HG03457 (cell line): ENCODE data around the gene AP3M1.

Experiments used
- ATAC-seq: cut with Tn5 transposase; IDR thresholded peaks from one replicate; pipeline ENCODE4 v1.9.1; 2021; ENCODE audit warnings: moderate number of reproducible peaks; ENCODE audit not compliant: unreplicated experiment

The AP3M1 gene

DNA sequence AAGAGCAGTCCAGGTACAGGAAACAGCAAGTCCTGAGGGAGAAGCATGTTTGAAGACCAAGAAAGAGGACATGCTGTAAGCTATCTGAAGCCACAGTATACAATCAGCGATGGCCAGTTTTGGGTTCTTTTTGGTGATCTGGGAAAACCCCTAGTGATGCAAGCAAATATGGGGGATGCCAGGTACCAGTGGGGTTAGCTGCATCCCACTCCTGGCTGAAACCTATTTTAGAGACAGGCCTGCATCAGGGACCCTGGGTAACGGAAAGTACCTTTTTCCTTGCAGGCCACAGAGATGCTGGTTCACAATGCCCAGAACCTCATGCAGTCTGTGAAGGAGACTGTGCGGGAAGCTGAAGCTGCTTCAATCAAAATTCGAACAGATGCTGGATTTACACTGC lies 32.9 kb downstream of the AP3M1 start:
- ATAC-seq = no peak

DNA sequence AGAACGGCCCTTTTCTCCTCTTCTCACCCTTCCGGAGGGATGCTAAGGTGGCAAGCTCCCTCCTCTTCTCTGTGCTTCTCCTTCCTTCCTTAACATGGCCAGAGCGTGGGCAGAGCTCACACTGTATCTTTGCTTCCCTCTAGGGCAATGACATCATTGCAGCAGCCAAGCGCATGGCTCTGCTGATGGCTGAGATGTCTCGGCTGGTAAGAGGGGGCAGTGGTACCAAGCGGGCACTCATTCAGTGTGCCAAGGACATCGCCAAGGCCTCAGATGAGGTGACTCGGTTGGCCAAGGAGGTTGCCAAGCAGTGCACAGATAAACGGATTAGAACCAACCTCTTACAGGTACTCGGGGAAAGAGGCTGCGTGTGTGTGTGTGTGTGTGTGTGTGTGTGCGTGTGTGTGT lies 36.6 kb downstream of the AP3M1 start:
- no peak for ATAC-seq

DNA sequence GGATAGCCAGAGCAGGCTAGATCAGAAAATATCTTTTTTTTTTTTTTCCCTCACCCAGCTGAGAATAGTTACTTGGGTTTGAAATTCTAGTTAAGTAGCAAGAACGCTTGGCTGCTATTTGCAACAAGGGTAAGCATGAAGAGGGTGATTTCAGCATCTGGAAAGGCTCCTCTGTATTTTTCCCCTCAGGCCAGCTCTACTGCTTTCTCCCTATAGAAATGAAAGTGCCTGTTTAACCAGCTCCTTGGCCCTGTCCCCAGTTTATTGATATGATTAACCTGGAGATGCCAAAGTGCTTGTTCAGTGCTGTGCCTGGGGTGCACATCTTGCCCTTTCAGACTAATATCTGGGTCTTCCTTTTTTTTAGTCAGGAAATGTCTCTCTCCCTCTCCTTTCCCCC lies 37.1 kb downstream of the AP3M1 start:
- no peak for ATAC-seq

DNA sequence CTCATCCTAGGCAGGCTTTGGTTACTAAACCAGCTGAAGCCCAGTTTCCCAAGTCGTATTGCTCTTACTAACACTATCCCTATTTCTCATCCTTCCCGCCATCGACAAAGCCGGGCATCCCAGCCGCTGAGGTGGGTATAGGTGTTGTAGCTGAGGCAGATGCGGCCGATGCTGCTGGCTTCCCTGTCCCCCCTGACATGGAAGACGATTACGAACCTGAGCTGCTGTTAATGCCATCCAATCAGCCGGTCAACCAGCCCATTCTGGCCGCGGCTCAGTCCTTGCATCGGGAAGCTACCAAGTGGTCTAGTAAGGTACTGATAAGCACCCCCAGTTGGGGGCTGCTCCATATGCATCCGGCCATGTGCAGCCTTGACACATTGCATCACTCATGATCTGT lies 38.8 kb downstream of the AP3M1 start:
- no peak for ATAC-seq

DNA sequence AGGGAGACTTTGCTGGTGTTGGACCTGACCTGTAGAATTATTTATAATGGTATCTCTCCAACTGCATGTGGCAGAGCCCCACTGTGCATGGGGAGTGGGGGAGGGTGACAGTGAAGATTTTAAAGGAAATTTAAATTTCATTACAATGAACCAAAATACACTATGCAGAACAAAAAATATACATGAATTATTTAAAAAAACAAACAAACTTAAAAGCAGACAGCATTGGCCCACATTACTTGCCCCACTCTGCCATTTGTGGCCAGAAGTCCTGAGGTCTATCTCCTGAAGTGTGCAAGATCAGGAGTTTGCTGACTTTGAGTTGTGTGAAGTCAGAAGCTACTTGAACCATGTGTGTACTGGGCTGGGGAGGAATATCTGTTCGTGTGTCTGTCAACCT lies 40.5 kb downstream of the AP3M1 start:
- no peak for ATAC-seq

DNA sequence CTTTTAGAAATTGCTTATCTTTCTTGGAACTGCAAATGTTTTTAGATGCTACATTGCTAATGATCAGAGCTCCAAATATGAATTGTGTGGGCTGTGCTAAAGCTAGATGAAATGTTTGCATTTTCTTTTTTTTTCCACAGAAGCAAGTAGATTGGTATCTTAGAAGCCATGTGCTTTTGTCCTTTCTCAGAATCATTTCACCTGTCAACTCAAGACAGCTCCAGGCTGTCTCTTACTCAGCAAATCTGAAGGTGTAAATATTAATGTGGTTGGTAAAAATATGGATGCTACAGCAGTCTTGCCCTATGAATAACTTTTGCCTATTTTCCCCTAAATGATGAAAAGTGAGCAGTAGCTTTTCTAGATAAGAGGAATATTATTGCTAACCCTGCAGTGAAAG lies 41.2 kb downstream of the AP3M1 start:
- no peak for ATAC-seq

DNA sequence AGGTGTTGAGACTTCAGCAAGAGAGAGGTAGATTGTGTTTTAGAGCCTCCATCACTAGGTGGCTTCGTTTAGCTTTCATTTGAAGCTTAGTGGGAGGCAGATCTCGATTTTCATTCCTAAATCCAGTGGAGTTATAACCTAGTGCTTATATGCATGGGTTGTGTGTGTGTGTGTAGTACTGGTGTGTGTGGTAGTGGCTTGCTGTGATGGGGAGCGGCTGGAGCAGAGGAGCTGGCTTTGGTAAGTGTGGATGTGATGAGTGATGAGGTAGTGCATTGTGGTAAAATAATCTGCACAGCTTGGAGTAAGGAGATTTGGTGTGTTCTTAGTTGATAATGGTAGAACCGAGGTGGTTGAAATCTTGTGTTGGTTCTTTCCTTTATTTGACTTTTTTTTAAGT lies 43.2 kb downstream of the AP3M1 start:
- no peak for ATAC-seq

DNA sequence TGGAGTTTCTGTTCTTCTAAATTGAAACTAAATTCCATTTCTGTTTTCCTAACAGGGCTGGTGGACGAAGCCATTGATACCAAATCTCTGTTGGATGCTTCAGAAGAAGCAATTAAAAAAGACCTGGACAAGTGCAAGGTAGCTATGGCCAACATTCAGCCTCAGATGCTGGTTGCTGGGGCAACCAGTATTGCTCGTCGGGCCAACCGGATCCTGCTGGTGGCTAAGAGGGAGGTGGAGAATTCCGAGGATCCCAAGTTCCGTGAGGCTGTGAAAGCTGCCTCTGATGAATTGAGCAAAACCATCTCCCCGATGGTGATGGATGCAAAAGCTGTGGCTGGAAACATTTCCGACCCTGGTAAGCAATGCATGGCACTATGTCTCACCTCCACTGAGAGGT lies 45.6 kb downstream of the AP3M1 start:
- ATAC-seq = no peak

DNA sequence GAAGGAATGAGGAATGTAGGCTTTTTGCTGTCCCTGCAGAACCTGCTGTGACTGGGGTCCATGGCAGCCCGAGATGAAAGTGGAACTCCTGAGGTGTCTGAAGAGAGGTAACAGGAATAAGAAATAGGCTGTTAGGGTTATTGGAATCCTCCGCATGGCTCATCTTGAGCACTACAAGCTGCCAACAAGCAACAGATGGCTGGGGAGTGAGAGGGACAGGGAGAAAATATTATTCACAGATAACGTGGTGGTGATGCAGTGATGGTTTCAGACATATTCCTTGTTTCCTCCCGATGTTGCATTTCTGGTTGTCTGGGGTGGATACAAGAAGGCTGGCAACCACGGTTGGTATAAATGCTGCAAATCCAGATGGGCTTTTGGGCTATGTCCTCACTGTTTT lies 46.1 kb downstream of the AP3M1 start:
- ATAC-seq = no peak

DNA sequence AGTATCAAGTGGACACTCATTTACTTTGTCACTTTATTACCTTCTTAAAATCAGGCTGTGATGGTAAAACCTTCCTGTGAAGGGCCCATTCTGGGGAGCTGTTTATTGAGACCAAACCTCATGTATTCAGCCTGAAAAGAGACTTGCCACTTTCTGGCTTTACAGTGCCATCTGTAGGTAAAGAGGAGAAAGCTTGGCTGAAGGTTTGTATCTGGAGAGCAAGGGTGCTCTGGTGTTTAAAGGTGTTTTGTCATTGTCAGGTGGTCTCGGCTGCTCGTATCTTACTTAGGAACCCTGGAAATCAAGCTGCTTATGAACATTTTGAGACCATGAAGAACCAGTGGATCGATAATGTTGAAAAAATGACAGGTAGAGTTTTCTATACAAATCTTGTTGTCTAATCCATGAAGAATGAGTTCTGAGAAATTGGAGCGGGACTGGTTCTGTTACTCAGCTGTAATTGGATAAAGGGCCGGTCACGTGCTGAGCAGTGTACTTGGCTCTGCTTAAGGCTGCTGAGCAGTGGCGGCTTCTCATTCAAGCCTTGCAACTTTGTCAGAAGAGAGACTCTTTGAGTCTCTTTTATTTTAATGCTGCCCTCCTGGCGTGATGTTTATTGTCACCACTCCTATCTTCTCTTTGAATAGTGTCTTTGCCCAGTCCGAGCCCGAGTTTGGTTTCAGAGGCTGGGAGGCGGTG lies 46.9 kb downstream of the AP3M1 start:
- no peak for ATAC-seq

DNA sequence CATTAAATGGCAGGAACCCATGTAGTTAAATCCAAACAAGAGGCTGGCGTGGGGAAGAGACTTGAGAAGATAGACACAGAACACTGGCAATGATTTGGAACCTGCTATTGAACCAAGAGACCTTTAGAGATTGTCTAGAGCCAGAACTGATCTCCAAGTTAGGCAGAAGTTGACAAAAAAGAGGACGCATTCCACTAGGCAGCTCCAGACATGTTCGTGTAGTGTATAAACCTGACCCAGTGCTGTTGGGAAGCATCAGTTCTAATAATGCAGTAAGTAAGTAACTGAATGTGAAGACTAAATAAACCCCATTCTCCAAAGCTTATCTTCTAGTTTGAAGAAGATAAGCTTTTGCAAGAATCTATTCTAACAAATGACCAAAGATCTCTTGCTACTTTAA lies 50.8 kb downstream of the AP3M1 start:
- ATAC-seq = no peak

DNA sequence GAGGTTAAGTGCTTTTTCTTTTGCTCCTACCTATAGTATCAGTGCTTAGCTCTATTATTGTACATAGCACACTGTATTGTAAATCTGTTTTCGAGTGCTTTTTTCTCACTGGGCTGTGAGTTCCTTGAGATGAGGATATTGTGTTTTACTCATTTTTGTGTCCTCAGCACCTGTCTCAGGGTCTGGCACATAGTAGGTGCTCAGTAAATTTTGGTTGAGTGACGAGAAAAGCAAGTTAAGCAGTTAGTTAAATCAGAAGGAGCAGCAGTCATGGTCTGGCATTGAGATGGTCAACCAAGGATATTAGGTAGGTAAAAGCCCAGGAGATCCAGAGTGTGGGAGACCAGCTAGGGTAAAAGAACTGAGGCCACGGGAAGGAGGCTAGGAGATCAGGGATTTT lies 51.2 kb downstream of the AP3M1 start:
- no peak for ATAC-seq

DNA sequence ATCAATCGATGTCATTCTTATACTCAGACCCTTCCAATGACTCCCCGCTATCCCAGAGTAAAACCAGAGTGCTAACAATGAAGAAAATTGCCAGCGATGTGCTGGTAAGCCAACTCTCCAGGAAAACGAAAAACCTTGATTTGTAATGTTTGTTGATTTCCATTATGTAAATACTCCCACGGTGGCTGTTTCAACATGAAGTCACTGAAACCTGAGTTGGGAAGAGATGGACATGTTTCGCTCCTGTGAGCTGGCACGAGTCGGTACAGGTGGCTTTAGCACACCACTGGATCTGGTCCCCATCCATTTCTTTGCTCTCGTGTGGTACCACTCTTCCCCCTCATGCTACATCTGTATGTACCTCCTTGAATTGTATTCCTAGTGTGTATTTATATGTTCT lies 52.9 kb downstream of the AP3M1 start:
- ATAC-seq = no peak

DNA sequence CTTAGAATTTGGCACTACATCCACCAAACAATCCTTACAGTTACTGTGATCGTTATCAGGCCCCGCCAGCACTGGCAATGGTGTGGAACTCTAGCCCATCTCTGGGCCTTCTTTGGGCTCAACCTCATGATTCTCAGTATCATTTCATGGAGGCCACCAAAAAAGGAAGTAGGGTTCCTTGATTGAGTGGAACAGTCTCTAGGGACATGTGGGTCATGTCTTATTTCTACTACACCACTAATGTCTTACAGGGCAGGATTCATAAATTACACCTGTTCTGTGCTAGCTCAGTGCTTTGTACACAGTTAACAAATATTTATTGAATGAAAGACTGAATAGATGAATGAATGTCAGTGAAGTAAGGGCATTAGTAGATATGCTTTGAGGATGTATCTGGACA lies 53.9 kb downstream of the AP3M1 start:
- ATAC-seq = peak; percentile 78

DNA sequence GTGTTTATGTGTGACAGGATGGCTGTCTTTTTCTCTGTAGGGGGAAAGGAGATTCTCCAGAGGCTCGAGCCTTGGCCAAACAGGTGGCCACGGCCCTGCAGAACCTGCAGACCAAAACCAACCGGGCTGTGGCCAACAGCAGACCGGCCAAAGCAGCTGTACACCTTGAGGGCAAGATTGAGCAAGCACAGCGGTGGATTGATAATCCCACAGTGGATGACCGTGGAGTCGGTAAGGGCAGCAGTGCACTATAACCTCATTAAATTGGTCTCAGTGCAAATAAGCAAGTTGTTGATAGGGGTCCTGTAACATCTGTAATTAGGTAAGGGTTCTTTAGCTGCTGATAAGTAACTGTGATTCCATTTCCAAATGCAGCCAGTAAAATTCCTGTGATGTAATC lies 56.4 kb downstream of the AP3M1 start:
- ATAC-seq = no peak

DNA sequence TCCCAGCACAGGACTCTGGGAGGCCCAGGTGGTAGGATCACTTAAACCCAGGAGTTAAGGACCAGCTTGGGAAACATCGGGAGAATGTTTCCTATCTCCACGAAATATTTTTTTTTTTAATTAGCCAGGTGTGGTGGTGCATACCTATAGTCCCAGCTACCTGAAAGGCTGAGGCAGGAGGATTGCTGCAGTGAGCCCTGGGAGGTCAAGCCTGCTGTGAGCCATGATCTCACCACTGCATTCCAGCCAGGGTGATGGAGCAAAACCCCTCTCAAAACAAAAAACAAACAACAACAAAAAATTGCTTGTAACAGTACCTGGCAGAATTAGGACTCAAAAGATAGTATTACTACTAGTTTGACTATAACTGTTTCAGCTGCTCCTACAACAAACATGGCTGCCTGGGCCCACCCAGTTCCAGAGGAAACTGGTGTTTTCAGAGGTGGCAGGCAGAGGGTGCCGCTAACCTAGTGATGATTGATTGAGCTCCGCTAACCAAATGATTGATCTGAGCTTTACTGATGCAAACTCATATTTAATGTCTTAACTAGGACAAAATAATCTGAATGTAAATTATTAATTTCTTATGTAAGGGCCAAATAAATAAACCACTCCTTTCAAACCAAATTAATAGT lies 57.0 kb downstream of the AP3M1 start:
- ATAC-seq = no peak

DNA sequence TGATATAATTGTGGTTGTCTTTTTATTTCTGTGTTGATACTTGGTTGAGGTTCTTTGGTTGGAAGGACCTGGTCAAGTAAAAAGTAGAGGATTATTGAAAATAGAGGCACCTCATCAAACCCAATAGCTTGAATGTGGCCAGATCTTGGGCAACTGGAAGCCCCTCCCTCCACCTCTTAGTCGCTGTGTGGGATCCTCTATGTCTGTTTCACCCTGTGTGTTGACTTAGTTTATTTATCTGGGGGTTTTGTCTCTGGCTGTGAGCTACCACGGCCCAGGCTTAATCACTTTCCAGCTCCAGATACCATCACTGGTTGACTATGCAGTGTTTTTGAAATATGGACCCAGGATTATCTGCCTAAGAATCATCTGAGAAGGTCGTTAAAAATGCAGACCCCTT lies 58.3 kb downstream of the AP3M1 start:
- no peak for ATAC-seq

DNA sequence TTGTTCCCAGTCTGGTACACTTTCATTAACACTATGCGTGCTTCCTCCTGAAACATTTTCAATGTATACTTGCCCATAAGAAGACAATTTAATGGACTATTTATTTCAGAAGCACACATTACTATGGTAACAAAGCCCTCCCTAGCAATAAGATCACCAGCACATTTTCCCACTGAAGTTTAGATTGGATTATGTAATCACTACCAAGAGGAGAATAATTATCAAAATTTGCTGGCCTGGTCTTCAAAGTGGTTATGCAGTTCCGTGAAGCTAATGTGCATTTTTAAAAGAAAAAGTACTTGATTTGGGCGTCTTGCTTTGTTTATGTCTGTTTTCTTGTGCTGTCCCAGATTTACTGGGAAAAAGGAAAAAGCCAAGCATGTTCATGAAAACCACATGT lies 61.9 kb downstream of the AP3M1 start:
- no peak for ATAC-seq

DNA sequence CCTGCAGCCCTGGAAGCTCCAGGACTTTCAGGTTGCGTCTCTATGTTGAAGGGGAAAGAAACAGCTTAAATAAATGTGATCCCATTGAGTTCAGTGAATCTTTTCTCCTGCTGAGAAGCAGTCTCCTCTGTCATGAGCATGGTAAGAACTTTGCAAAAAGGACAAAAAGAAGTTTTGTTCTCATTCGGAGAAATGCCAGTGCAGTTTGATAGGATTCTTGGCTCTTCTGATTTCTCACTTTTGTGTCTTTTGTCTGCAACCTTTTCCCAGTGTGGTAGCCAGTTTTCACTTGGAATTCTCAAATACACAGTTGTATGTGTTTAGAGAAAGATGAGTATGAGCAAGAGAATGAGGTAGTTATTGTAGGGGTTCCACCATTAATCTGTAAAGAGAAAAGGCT lies 64.3 kb downstream of the AP3M1 start:
- ATAC-seq = no peak

DNA sequence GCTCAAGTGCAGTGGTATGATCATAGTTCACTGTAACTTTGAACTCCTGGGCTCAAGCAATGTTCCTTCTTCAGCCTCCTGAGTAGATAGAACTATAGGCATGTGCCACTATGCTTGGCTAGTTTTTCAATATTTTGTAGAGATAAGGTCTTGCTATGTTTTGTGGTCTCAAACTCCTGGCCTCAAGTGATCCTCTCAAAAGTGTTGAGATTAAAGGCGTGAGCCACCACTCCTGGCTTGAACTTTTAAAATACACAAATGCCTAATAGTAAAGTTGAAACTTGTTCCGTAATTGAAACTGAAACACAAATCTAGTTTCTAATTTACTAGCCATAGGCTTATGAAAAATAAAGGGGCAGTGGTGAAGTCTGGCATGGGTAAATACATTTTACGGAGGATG lies 65.7 kb downstream of the AP3M1 start:
- peak; percentile 51 for ATAC-seq

DNA sequence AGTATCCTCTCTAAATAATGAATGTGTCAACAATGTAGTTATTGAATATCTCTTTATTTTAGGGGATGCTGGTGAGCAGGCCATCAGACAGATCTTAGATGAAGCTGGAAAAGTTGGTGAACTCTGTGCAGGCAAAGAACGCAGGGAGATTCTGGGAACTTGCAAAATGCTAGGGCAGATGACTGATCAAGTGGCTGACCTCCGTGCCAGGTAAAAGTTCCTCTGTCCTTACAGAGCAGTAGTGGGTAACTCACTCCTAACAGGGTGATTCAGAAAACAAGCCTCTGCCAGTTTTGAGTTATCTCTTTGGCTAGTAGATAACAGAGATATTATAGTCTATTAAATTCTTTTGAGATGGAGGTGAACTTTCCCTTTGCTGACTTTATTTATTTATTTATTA lies 67.3 kb downstream of the AP3M1 start:
- ATAC-seq = no peak

DNA sequence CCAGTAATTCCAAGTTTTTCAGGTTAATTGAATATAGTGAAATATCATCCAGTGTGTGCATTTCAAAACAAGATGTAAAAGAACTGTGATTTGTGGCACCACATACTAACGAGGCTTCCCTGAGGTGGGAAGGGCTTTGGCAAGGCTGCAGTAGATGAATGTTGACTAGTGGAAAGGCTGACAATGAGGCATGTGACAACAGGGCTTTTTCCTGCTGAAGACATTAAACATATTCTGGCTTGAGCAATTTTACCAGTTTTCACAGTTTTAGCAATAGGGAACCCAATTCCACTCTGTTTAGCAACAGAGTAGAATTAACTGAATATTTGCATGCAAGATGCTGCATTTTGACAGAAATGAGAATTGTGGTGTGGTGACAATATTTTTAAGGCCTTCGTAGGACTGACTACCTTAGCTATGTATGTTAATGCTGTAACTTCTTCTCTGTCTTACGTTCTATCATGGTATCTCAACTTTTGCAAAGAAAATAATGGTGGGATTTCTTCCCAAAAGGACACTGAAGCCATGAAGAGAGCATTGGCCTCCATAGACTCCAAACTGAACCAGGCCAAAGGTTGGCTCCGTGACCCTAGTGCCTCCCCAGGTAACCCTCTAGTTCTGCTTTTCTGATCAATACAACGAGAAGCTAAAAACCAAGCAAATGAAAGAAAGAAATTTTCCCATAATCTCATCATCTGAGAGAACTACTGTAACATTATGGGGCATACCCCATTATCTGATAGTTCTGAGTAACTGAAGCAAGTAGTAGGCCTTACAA lies 68.5 kb downstream of the AP3M1 start:
- no peak for ATAC-seq
